HG02970 (cell line): ENCODE measurements around the gene OR51L1.

Experiments used
- ATAC-seq: cut with Tn5 transposase; IDR thresholded peaks from one replicate; pipeline ENCODE4 v1.9.1; 2021; ENCODE audit warnings: mild to moderate bottlenecking, moderate library complexity, moderate number of reproducible peaks; ENCODE audit not compliant: unreplicated experiment, low FRiP score

OR51L1 gene

DNA sequence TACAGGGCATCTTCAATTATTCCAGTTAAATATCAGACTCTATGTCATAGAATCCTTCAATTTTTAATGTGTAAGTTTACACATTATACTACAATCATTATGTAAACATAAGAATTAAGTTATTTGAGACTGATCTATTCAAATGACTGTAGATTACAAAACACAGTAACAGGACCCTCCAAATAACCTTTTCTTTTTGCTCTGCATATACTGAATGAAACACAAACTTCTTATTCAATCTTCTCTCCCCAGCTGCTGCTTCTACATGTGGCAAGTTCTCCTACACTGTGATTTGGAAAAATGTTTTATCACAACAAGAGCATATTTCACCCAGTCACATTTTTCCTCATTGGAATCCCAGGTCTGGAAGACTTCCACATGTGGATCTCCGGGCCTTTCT lies 51.6 kb downstream of the OR51L1 start, which contains the start of gene OR52J3:
TSS of gene OR52J3 (plus strand) at position 301 of the 400 bp plus-strand sequence. CDS start at position 301, 0 bp downstream.
- no peak for ATAC-seq

DNA sequence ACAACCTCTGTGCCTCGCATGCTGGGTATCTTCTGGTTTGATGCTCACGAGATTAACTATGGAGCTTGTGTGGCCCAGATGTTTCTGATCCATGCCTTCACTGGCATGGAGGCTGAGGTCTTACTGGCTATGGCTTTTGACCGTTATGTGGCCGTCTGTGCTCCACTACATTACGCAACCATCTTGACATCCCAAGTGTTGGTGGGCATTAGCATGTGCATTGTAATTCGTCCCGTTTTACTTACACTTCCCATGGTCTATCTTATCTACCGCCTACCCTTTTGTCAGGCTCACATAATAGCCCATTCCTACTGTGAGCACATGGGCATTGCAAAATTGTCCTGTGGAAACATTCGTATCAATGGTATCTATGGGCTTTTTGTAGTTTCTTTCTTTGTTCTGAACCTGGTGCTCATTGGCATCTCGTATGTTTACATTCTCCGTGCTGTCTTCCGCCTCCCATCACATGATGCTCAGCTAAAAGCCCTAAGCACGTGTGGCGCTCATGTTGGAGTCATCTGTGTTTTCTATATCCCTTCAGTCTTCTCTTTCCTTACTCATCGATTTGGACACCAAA lies 52.2 kb downstream of the OR51L1 start:
- ATAC-seq: no peak
